ENCODE data around the gene RAB35.

The RAB35 gene

DNA sequence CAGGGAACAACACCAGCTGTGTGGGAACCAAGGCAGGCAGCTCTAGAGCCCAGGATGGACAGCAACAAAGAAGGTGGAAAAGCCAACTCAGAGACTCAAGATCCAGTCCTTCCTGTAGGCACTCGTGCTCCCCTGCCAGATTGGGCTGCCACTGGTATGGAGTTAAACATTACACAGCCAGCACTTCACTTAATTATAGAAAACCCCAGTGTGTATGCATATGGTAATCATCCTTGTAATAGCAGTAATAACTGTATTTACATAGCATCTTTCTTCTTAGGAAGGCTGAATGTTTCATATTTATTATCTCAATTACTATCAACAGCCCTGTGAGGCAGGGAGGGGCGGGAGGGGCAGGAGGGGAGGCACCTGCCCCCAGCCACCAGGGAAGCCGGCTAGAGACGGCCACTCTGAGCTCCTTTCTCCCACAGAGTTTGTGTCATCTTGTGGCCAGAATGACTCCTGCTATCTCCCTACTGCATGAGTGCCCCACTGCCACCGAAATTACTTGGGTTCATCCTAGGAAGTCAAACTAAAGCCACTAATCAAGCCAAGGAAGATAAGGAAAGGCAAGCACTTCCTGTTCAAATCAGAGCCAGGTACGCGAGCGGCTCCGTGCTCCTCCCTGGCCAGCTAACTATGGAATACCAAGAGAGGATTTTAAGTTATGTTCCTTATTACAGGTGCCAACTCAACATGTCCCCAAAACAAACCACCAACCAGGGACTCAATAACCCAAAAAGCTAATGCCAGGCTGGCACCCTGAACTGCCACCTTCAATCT, 15.7 kb upstream of the RAB35 start:
- DNase-seq: no peak

DNA sequence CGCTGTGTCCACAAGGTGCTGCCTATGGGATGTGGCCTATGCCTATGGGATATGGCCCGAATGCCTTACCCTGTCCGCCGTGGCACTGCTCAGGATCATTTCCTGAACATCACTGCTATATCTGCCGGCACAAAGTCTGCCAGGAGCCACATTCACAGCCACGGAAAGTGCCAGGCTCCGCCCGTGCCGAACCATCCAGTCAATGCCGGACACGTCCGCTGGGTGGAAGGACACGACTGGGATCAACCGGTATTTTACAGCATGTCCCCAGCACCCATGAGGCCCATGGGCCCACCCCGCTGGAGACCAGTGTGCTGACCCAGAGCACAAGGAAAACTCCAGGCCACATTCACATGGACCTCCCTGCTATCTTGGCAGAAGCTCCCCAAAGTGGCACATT, 14.6 kb upstream of the RAB35 start:
- DNase-seq: no peak

DNA sequence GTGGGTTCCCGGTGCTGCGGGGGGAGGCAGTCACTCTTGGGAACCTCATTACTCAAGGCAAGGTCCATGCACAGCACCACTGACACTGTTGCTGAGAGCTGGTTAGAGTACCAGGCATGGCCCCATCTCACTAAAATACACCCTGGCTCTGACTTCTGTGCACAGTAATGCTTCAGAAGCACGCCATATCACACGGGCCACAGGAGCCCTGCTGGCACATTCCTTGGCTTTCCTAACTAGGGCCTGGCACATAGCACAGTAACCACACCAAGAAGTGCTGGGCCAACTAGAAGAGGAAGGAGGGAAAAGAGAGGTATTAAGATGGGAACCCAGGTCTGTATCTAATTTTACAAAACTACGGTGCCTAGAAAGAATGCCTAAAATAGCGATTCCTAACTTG, 13.5 kb upstream of the RAB35 start:
- no peak for DNase-seq

DNA sequence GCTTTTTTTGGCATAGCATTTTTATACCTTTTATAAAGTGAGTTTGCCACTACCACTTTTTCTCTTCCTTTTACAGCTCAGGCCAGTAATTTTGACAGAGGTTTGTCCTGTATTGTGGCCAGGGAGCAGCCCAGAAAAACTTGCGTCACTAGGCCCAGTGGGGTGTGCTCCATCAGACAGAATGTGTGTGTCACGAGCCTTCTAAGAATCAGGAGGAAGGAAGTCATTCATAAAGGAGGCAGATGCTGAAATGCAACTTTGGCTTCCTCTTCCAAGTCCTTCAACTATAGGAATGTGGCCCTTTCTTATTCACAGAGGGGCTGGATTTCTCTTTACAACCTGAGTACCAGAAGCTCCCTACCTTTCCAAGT, 10.1 kb upstream of the RAB35 start:
- DNase-seq: no peak

DNA sequence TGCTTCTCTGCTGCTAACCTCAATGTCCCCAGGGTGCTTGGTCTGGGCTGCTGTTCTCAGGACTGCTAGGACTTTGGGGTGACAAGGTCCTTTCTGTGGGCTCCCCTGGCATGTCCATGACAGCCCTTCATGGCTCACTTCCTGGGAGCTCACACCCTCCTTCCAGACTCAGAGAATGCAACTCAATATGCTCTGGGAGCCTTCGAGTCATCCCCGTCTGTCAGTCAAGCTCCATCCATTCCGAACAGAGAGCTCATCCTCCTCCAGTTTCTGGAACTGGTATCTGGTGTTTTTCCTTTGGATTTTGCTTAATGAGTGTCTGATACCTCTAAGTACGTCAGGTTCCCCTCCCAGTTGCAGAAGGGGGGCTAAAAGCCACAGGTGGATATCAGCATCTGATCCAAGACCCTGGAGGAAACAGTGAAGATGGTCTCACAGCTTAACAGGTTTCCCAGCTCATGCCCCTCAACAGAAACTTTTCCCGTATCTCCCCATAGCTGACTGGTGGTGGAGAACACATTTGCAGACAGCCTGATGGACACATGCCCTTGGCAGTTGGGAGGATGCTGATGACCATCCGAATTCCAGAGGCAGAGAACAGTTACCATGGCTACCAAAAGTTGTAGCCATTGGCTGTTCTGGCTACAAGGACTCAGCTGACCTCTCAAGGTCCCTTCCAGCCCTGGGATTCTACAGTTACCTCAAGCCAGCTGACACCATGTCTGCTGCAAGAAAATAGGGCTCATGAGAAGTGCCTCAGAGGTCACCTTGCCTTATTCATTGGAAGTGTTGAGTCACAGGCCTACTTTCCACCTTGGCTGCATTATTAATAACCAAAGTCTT, 9.5 kb upstream of the RAB35 start:
- no peak for DNase-seq

DNA sequence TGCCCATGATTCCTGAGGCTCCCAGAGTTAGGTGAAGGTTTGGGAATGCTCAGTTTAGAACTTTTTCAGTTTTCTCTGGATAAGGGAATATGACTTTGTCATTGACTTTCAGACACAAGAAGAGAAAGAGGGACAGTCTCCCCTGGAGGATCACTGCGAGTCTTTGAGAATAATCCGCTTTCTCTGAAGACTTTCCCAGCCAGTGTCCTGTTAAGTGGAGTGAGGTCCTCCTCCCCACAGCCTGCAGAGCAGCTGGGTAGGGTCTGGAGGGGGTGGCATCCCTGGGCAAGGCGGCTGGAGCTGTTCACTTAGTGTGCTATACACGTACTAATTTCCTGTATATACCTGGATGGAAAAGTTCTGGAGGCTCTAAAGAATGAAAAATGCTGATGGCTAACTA, 8.5 kb upstream of the RAB35 start:
- DNase-seq: no peak

DNA sequence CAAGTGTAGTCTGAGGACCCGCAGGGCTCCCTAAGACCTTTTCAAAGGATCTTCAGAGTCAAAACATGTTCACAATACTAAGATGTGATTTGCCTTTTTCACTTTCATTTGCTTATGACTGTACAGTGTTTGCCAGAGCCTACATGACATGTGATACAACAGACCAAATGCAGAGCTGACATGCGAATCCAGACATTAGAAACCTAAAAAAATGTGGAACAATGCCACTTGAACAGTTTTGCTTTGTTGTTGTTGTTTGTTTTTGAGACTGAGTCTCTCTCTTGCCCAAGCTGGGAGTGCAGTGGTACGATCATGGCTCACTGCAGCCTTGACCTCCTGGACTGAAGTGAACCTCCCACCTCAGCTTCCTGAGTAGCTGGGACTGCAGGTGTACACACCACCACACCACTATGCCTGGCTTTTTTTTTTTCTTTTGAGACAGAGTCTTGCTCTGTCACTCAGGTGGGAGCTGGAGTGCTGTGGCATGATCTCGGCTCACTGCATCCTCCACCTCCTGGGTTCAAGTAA, 5.3 kb upstream of the RAB35 start:
- no peak for DNase-seq

DNA sequence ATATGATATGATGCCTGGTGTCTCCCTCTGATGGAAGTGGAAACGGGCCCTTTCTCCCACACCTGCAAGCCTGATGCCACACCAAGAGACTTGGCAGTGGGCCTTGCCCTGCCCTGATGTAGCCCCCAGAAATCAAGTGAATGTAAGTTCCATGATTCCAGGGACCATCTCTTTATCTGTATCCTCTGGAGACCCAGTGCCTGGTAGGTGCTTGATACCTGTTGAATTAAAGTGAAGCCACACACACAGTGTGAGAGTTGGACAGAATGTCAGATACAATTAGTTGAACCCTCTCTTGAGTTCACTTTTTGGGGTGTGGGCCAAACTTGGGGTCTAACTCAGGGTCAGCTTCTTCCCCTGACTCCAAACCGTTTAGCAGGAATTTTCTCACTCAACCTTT, 4.8 kb upstream of the RAB35 start:
- DNase-seq: no peak

DNA sequence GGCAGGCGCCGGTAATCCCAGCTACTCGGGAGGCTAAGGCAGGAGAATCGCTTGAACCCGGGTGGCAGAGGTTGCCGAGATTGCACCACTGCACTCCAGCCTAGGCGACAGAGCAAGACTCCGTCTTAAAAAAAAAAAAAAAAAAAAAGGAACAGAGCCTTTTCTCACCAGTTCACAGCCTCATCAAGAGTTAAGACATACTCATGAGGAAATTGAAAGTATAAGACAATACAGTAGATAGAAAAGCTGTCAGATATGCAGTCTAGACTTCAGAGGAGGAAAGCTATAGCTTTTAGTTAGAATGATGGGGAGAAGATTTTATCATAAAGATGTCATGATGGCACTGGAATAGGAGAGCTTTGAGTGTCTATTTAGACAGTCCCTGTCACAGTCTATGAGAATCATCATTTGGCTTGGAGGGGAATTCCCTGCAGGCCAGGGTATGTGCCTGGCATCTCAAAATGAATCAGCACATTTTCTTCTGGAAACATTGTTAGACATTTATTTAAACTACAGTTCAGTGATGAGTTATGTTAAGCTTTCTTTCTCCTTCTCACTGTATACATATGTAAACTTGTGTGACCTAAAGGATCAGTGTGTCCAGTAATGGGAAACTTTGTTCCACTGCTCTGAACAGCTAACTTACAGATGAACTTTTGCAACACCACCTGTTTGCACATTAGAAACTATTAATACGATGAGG, 2.9 kb upstream of the RAB35 start:
- DNase-seq: no peak

DNA sequence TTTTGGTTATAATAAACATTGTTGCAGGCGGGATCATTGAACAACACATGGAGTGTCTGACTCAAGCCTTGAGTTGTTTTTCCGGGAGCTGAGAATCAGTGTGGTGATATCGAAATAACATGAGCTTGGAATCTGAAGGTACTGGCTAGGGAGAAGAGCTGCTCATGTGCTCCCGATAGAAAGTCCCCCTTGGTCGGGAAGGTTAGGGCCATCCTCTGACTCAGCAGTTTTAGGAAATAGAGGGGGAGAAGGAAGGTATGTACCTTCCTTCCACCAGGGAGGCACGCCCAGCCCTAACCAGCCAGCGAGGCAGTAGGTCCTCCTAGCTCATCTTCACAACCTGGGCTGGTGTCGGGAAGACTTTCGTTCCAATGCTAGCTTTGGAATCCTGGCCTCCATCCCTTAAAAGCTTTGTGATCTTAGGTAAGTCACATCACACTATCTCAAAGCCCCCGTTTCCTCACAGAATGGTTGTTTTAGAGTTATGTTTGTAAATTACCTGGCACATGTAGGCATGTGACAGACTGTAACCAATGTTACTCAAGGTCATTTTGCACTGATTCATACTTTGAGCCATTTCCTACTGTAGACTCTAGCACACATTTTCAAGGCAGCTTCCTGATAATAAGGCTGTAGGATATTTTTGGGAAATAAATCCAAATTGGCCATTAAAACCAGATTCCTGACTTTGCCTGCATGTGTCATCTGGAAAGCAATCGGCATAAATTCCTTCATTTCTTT, 1.9 kb upstream of the RAB35 start:
- DNase-seq: no peak

DNA sequence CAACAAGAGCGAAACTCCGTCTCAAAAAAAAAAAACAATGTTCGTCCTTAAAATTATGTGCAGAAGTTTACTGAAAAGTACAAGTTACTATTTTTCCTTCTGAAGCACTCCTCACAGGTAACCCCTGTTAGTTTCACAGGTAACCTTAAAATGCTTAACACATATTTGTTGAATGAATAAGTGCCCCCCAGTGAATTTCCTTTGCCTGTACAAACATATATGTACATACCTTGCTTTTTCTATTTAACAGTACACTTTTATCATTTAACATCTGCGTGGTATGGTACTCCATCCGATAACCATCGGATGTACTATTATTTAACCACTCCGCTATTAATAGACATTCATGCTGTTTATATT, 1.4 kb upstream of the RAB35 start:
- DNase-seq: no peak

DNA sequence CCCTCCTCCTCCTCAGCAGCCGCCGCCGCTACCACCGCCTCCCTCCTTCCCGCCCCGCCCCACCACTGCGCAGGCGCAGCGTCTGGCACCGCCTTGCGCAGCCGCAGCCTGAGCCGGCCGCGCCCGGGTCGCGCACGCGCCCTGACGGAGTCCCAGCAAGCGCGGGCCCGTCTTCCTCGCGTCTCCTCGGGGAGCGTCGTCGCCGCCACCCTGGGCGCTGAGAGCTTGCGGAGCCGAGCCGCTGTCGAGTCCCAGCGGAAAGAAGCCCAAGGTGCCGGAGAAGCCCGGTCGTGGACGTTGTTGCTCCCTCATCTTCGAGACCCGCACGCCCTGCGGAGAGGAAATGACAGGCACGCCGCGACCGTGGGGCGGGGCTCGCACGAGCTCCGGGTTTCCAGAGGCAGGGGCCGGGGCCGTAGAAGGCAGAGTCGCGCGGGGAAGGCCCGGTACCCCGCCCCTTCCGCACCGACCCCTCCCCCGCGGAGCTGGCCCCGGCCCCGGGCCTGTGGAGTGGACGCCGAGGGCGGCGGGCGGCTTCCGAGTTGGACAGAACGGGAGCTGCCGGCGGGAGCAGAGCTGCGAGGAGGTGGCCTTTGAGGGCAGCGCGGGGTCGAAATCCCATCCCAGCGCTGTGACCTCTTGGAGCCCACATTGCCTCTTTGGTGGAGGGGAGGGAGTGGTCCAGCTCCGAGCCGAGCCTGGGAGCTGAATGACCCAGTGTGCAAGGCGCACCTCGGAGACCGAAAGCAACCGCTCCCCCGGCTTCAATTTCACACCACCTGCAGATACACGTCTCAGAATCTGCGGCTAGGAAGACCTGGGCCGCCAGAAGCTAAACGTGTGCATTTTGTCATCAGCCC, 469 bp upstream of the RAB35 start:
- peak; percentile 93 for DNase-seq

DNA sequence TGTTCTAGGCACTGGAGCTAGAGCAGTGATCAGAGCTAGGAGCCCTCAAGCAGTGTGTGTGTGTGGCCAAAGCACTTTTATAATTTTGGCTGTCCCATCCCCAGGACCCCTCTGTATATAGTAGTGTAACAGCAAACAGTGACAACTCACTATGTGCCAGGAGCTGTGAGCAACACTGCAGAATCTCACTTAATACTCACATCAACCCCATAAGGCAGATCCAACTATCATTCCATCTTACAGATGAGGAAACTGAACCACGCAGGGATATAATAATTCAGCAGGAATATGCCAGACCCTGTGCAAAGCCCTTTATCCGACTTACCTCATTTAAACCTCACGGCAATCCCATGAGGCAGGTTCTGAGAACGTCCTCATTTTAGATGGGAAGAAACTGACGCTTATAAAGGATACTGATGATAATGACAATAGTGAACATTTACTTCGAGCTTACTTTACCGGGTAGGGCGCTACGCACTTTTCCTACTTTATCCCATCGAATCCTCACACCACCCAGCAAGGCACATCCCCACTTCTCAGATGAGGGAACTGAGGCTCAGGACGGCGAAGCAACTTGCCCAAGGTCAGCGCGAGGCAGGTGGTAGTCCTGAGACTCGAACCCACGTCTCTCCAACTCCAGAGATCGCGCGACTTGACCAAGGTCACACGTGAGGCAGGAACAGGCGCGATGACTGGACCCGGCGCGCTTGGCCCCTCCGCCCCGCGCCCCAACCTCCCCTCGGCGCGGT, 687 bp downstream of the RAB35 start:
- peak; percentile 12 for DNase-seq

DNA sequence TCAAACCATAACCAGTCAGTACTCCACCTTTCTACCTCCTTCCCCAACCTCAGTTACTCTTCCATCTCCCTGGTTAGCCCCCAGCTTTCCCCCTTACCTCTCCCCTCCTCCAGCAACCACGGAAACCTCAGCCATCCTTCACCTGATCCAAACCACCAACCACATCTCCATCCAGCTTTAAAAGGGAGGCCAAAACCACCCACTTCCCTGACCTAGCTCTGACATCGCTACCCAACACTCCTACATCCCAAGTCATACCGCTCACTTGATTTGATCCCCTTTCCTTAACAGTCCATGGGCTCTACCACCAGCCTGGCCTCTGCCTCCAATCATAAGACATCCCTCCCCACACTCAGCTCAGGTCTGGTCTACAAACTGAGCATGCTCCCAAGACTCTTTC, 1.5 kb downstream of the RAB35 start:
- DNase-seq: no peak

DNA sequence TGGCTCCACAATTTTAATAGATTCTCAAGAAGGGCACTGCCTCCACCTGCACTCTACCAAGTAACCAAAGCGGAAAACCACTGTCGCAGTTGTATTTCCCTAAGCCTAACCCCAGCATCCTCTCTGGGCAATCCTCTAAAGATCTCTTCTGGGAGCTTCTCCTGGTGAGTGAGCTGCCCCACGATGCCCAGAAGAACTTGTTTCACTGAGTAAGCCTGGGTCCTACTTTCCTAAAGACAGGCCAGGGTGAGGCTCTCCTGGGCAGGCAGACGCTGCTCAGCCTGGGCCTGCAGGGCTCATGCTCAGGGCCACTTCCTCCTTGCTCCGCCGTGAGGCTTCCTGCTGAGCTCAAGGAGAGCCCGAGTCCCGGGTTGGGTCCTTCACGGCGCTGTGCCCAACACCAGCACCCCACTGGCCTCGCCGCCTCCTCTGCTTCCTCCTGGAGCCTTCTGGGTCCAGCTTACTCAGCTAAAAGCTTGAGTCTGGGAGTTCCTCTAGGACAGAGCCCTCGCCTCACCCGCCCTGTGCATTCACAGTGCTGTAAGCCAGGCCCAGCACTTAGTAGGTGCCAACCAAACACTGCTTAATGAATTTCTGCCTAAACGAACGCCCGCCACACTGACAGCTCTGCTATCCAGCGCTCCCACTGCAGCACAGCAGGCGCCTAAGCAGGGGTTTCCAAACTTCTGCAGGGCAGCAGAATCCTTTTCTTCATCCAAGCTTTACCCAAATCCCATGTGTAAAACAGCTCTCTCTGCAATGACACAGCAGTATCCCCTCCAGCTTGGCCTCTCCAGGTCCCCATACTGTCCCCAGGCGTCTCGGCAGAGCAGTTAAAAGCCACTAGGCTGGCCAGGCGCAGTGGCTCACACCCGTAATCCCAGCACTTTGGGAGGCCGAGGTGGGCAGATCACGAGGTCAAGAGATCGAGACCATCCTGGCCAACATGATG, 5.7 kb downstream of the RAB35 start:
- DNase-seq: no peak

DNA sequence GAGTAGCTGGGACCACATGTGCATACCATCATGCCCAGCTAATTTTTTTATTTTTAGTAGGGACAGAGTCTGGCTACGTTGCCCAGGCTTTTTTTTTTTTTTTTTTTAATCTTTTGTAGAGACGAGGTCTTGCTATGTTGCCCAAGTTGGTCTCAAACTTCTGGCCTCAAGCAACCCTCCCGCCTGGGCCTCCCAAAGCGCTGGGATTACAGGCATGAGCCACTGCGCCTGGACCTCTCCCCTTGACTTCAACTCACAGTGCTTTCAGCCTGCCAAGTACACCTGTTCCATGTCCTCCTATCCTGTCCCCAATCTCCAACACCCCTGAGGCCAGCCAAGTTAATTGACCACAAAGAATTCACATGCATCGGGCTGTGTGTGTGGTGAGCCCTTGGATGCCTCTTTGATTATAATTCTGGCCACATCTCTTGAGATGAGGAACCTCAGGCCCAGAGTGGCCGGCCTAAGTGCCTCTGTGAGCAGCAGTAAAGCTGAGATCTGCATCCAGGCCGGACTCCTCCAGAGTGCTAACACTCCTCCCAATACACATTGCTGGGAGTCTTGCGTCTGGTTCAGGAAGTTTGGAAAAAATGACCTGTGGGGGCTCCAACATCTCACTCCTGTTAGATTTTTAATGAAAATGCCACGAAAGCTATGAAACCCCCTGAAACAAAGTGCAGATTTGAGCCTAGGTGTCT, 6.8 kb downstream of the RAB35 start:
- no peak for DNase-seq

DNA sequence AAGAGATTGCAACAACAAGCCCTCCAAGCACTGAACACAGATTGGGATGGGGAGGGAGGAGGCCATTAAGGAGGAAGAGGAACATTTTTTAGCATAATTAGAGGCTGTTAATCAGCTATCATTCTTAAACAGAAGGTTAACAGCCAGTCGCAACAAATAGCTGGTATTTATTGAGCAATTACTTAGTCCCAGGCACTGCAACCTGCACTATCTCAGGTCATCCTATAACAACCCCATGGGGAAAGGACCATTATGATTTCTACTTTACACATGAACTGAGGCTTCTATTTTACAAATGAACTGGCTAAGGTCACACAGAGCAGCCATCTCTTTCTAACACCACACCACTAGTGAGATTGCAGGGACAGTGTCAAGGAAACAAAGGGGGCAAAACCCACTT, 10.4 kb downstream of the RAB35 start:
- no peak for DNase-seq

DNA sequence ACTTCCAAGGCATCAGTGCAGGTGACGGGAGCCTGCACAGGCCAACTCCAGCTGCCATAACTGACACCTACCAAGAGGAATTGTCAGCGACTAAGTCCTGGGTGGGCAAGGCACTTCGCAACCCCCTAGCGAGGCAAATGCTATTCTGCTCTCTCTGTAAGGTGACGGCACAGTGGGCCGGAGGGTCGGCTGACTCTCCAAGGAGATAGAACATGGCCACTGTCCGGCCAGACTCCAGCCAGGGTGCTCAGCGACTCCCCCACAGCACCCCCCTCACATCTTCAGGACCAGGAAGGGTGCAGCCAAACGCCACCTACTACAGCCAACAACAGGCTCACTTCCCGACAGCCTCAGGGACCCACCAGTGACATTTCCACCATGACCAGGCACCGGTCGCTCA, 13.2 kb downstream of the RAB35 start:
- no peak for DNase-seq

DNA sequence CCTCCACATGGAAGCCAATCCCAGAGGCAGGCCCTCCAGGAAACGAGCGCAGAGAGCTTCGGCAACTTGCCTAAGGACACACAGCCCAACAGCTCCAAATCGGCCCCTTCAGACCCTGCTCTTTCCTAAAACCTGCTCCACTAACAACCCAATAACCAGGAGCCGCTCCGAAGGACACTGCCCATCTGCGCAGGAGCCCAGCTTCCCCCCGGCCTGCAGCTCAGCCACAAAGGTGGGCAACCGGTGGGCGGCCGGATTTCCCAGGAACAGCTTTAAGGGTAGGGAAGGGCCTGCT, 13.6 kb downstream of the RAB35 start:
- no peak for DNase-seq

Measured in GOT3 (cell line).